ENCODE data around the gene FOXP1.
A peak's percentile ranks its signal among the peaks of the same experiment; 100 is the strongest.

FOXP1 gene

GRCh38 chr3:71228156-71228866, 355.2 kb downstream of the FOXP1 start:
- POLR2A ChIA-PET: no interaction called here
- CTCF ChIA-PET: interaction anchor here (1.4 to 1.5 kb wide), 2 partner anchors 14 to 22 kb away, joined by 3 read pairs; no protein-coding TSS in a partner anchor
- TF ChIP-seq, protein P1, sequence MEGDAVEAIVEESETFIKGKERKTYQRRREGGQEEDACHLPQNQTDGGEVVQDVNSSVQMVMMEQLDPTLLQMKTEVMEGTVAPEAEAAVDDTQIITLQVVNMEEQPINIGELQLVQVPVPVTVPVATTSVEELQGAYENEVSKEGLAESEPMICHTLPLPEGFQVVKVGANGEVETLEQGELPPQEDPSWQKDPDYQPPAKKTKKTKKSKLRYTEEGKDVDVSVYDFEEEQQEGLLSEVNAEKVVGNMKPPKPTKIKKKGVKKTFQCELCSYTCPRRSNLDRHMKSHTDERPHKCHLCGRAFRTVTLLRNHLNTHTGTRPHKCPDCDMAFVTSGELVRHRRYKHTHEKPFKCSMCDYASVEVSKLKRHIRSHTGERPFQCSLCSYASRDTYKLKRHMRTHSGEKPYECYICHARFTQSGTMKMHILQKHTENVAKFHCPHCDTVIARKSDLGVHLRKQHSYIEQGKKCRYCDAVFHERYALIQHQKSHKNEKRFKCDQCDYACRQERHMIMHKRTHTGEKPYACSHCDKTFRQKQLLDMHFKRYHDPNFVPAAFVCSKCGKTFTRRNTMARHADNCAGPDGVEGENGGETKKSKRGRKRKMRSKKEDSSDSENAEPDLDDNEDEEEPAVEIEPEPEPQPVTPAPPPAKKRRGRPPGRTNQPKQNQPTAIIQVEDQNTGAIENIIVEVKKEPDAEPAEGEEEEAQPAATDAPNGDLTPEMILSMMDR (IDR thresholded peaks at IDR 0.05; ENCODE audit: control extremely low read depth, extremely low read depth, low read depth, missing control alignments): no peak
- DNase-seq (ENCODE audit: extremely low spot score): no peak

DNA sequence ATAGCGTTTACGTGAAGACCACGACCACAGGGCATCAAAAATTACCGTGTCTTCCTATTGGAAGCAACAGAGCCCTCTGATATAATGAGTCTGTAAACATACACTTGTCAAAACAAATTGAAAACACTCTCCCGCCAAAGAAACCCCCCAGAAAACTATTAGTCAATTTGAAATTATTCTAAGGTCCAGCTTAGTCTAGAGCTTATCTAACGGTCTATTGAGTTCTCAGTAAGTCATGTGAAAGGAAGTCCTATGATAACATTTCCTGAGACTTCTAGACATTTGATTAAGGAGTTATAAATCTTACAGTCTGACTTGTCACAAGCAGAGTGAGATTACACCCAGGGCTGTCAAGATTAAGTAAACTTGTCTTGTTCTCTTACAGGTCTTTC, 356.3 kb downstream of the FOXP1 start:
- POLR2A ChIA-PET: no interaction called here
- CTCF ChIA-PET: interaction anchor here (0.8 kb wide), 1 partner anchor 24 kb away, joined by 3 read pairs; no protein-coding TSS in a partner anchor
- no peak for DNase-seq (ENCODE audit: extremely low spot score)
- TF ChIP-seq, protein P1 (IDR thresholded peaks at IDR 0.05; ENCODE audit: control extremely low read depth, extremely low read depth, low read depth, missing control alignments): no peak

GRCh38 chr3:71226565-71227269, 356.8 kb downstream of the FOXP1 start:
- CTCF ChIA-PET: interaction anchor here (0.8 to 2.6 kb wide), 2 partner anchors 12 to 24 kb away, joined by 3 to 8 read pairs; no protein-coding TSS in a partner anchor
- TF ChIP-seq, protein P1 (IDR thresholded peaks at IDR 0.05; ENCODE audit: control extremely low read depth, extremely low read depth, low read depth, missing control alignments): no peak
- peak; percentile 57 for DNase-seq (ENCODE audit: extremely low spot score)
- POLR2A ChIA-PET: no interaction called here

GRCh38 chr3:71225951-71226564, 357.5 kb downstream of the FOXP1 start:
- POLR2A ChIA-PET: no interaction called here
- TF ChIP-seq, protein P1 (IDR thresholded peaks at IDR 0.05; ENCODE audit: control extremely low read depth, extremely low read depth, low read depth, missing control alignments): no peak
- no peak for DNase-seq (ENCODE audit: extremely low spot score)
- CTCF ChIA-PET: interaction anchor here (2.6 kb wide), 1 partner anchor 11 kb away, joined by 8 read pairs; no protein-coding TSS in a partner anchor

DNA sequence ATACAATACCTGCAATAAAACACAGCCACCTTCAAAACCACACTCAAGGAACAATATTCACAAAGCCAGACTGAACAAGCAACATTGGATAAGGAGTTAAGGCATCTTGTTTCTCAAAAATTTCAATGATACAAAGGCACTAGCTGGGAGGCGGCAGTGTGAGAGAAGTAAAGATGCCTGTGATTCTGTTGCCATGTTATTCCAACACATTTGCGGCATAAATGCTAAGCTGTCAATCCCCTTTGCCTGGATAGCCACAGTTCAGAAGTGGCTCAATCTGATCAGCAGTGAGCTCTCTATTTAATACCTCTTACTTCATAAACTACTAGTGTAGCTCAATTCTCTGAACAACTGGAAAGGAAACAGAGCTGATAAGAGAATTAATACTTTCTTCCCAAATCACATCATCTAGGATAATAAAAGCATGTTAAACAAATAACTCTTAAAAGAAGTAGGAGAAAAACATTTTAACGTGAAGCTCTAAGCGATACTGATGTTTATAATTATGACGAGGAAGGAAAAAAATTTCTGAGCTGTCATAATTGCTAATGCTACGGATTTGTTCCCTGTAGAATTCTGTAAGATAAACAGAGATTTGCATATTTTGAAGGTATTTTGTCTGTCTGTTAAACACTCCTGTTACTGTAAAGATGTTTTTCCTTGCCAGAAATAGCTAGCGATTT, 358.4 kb downstream of the FOXP1 start:
- TF ChIP-seq, protein P1 (IDR thresholded peaks at IDR 0.05; ENCODE audit: control extremely low read depth, extremely low read depth, low read depth, missing control alignments): no peak
- CTCF ChIA-PET: interaction anchor here (0.7 to 2.6 kb wide), 4 partner anchors 10 to 505 kb away, joined by 3 to 8 read pairs (median 4); no protein-coding TSS in a partner anchor
- POLR2A ChIA-PET: no interaction called here
- DNase-seq (ENCODE audit: extremely low spot score): no peak

Measured in GM10248 (cell line).